CD1c-positive myeloid dendritic cell (primary cell): ENCODE results near the gene KIRREL1.

Experiments
- DNase-seq: peaks from one replicate; pipeline ENCODE4 v3.0.0-alpha.2; 2016; ENCODE audit errors: extremely low spot score

Gene KIRREL1

DNA sequence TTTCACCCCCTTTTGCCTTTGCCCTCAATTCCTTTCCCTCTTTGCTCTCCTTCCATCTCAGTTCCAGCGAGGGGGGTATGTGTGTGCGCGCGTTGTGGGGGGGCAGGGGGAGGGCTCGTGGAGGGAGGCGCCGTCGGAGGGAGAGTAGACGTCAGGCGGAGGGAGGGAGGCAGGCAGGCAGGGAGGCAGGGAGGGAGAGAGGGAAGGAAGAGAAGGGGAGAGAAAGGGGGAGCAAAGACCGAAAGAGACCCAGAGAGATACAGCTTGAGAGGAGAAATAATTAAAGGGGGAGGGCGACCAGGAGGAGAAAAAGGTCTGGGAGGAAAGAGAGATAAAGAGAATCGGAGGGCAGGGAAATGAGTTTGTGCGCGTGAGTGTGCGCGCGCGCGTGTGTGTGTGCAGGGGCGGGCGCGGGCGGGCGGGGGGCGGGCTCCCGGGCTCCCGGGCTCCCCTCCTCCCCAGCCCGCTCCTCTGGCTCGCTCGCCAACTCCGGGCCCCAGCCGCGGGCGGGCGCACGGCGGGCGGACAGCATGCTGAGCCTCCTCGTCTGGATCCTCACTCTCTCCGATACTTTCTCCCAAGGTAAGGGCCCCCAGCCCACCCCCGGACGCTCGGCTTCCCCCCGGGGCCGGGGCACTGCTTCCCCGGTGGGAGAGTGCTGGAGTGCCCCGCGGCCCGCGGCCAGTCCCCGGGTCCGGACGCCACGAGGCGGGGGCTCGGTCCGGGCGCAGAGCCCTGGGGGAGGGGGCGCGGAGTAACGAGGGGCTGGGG lies at the start of gene KIRREL1:
Gene KIRREL1 (plus strand): TSS at position 499 of the 771 bp plus-strand sequence. CDS start 32 bp downstream, at position 531.
- no peak for DNase-seq

DNA sequence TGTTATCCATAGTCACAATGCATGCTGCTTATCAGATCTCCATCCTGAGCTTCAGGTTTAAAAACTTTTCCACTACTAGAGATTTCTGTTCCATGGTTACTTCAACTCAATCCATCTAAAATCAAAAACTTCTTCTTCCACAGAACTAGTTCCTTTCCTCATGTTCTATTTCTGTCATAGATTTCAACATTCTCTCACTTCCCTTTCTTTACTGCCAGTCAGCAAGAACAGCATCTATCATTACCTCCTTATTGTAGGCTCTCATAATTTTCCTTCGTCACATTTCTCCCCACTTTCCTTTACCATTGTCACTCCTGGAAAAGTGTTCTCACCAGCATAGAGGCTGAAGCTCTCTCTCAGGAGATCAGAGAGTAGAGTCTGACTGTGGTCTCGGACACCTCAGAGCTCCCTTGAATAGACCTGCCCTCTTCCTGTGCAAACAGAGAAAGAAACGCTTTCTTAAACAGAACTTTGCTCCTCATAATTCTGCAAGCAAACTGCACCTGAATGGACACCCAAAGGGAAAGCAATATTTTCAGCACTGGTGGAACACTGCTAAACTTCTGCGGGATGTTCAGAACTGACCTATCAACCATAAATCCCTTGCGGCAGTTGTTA lies 48.7 kb upstream of the KIRREL1 start:
- DNase-seq: peak; percentile 80

DNA sequence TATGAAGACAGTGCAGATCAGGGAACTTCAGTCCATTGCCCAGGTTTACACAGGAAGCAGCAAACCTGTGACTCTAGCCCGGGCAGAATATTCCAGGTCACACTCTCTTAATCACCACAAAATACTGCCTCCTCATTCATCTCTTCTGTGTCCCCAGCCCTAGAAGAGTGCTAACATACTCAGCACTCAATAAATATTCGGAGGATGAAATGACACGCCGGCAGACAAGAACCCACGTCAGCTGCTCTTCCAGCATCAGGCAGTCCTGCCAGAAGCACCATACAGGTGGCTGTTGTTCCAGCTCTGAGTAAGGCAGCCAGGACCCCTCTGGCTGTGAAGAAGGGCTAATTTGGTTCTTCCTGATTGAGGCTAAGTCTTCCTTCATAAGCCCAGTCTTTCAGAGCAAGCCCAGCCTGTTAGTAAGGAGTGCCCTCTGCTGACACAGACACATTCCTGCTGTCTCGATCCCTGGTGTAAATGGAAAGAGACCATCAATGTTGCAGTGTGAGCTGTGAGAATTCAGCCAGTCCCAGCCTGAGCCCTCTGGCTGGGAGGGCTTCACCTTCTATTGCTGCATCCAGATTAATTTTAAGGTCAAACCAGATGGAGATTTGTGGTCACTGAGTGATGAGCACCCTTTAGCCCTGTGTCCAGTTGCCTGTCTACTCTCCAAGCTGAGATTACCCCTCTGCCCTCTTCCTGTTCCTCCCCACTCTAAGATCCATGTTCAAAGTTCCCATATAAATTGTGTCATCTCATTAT lies 45.0 kb upstream of the KIRREL1 start:
- DNase-seq: peak; percentile 69

DNA sequence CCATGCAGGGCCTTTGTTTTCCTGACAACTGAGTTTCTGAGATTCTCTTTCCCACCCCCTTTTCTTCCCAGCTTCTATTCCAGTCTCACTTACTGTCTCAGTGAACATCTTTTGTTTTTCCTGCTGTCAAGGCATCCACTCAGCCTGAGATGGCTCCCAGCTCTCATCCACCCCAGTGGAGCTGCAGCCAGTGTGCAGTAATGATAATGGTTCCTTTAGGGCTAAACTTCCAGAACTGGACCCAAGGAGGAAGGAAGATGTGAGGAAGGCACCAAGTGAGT lies 44.4 kb upstream of the KIRREL1 start:
- DNase-seq: no peak

DNA sequence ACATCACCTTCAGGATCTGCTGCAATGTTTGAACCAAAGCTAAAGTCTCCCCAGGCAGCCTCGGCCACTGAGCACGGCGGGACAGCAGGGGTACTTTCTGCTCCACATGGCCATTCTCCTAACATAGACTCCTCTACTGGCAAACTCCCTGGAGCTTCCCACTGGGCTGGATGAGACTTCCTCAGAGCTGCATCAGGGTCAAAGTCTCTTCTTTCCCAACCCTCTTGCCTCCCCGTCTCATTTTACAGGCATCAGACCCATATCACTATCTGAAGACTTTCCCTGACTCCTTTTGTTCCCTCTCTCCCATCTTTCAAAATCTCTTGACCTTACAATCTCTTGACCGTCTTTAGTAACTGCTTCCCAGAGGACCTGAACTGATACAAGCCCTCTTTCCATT lies 42.2 kb upstream of the KIRREL1 start:
- DNase-seq: no peak

DNA sequence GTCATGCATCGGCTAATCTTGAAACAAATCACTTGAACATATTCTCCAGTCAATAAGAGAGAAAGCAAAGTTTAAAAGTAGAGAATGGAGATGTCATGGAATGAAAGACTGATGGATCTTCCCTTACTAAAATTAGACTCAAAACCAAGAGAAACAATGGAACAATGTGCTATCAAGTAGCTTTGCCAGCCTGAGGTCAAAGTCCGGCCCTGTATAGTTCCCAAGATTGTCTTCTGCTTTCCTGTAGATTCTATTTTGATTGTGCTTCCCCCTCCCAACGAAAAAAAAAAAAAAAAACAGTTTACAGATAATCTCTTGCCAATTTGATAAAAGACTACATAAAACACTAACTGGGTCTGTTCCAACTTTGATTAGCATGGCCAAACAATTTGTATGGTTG lies 40.8 kb upstream of the KIRREL1 start:
- DNase-seq: no peak

GRCh38 chr1:157955221-157955620 lies 38.2 kb upstream of the KIRREL1 start:
- DNase-seq: no peak

DNA sequence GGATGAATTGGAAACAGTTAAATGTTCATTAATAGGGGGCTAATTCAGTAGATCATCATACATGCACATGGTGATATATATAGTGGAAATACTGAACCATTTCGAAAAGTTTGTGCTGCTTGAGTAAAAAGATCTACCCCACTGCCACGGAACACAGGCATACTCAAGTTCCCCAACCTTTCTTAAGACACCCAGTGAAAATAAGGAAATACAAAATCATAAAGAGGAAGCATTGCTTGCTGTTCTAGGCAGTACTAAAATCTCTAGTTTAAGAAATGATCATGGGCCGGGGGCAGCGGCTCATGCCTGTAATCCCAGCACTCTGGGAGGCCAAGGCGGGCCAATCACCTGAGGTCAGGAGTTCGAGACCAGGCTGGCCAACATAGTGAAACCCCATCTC lies 37.6 kb upstream of the KIRREL1 start:
- peak; percentile 74 for DNase-seq

DNA sequence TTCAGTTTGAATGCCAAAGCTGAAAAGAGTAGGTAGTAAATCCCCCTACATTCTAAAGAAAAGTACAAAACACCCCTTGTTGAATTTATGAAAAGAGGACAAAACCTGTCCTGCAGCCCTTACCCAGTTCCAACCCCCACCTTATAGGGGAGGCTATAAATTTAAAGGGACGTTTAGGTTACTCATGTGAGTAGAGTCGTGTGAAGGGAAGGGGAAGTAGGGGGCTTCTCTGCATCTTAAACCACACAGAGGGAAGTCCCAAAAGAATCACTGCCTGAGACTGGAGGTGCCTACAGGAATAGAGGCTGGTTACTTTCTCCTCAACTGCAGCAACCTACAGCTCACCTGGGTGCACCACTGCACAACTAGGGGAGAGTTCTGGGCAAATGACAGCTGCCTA lies 36.7 kb upstream of the KIRREL1 start:
- peak; percentile 74 for DNase-seq

DNA sequence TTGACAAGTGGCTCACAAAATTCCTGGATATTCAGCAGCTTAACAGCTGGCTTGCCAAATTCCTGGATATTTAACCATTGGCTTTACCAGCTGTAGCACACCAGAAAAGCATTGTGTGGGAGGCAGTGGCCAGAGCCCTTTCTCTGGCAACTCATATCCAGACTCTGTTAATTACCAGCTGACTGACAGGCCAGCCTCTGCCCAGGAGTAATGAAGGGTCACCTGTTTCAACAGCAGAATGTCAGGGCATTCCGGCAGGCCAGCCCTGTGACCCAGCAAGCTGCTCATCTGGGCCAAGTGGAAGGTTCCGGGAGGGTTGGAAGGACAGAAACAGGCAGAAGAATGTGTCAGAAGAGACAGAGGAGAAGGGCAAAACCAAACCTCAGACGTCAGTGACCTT lies 35.2 kb upstream of the KIRREL1 start:
- no peak for DNase-seq

DNA sequence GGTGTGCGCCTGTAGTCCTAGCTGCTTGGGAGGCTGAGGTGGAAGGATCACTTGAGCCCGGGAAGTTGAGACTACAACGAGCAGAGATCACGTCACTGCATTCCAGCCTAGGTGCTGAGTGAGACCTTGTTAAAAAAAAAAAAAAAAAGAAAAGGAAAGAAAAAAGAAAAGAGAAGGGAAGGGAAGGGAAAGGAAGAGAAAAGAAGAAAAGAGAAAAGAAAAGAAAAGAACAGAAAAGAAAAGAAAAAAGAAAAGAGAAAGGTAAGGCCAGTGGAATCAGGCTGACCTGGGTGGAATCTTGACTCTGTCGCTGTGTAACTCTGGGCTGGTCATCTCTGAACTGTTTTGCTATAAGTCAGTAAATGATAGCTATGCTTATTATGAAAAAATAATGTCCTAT lies 33.7 kb upstream of the KIRREL1 start:
- no peak for DNase-seq

- no peak for DNase-seq
These were observed 32.7 kb upstream of the KIRREL1 start for GRCh38 chr1:157960773-157961172.

DNA sequence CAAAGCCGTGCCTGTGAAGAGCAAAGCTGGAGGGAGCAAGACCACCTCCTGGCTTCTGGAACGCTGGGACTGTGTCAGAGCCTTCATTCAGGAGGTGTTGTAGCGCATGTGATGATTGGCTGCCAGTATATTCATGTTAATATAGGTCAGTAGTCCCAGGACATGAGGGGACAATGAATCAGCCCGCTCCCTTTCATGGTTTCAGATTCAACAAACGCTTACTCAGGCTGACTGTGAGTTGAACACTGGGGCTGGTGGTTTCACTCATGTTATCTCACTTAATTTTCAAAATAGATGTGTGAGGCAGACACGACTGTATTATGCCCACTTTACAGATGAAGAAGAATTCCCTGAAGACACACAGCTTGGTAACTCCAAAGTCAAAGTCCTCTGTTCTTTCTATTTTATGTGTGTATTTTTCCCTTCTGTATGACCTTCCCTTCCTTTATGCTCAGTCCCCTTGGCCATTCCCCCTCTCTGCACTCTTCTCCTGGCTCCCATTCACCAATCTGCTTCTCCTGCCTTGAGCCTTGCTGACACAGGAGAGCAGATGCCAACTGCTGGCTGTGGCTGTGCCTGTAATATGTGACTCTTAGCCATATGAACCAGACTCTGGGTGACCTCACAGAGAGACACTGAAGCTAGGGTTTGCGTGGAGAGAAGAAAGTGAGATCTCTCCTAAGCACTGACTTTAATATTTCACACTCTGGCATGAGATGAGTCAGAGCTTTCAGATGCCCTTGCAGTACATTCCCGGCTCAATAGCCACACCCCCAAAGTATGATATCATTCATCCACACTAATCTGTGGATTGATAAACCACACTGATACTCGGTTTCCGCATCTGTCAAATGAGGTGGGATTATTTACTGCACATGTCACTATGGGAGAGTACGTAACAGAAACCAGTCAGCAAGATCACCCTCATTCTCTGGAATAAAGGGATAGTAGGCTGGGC lies 31.4 kb upstream of the KIRREL1 start:
- DNase-seq: peak; percentile 62

DNA sequence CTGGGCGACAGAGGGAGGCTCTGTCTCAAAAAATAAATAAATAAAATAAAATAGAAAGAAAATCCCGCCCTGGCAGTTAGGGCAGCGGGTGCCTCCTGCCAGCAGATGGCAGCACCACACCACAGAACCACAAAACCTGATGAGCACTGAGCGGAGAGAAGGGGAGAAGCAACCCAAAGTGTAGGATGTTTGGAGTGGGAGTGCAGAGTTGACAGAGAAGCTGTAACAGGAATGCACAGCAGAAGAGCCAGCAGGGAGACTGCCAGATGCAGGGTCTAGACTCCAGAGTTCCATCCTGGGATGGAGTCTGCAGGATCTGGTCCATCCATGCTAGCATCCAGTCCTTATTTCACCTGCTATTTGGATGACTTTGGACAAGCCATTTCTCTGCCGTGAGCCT lies 29.7 kb upstream of the KIRREL1 start:
- peak; percentile 84 for DNase-seq

- DNase-seq: no peak
These were observed 27.9 kb upstream of the KIRREL1 start for GRCh38 chr1:157965584-157965983.

- DNase-seq: no peak
These were observed 27.4 kb upstream of the KIRREL1 start for GRCh38 chr1:157966031-157966537.

DNA sequence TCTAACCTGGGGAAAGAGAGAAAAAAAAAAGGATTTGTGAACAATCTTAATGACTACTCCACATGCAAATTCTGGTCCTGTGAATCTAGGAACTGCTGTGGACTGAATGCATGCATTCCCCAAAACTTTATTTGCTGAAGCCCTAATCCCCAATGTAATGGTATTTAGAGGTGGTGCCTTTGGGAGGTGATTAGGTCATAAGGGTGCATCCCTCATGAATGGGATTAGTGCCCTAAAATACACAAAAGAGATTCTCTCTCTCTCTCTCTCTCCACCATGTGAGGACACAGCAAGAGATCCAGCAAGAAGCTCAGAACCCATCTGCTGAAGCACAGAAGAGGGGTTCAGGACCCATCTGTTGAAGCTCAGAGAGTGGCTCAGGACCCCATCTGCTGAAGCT lies 26.2 kb upstream of the KIRREL1 start:
- no peak for DNase-seq

DNA sequence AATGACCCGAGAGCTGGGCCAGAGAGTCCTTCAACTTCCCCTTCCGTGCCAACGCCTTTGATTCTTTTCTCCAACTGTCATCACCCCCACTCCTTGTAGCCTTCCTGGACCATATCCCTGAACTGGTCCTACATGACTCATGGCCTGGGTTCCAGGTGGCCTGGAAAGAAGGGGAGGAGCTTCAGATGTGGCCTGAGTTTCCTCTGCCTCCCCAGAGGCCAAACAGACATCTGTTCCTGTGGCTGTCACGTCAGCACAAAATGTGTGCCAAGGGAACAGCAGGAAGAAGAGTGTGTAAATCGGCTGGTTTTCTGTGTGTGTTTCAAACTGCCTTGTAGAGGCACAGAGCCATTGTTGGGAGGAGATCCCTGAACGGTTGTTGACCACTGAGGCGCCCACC lies 24.9 kb upstream of the KIRREL1 start:
- no peak for DNase-seq

GRCh38 chr1:157968946-157969345 lies 24.5 kb upstream of the KIRREL1 start:
- DNase-seq: no peak

DNA sequence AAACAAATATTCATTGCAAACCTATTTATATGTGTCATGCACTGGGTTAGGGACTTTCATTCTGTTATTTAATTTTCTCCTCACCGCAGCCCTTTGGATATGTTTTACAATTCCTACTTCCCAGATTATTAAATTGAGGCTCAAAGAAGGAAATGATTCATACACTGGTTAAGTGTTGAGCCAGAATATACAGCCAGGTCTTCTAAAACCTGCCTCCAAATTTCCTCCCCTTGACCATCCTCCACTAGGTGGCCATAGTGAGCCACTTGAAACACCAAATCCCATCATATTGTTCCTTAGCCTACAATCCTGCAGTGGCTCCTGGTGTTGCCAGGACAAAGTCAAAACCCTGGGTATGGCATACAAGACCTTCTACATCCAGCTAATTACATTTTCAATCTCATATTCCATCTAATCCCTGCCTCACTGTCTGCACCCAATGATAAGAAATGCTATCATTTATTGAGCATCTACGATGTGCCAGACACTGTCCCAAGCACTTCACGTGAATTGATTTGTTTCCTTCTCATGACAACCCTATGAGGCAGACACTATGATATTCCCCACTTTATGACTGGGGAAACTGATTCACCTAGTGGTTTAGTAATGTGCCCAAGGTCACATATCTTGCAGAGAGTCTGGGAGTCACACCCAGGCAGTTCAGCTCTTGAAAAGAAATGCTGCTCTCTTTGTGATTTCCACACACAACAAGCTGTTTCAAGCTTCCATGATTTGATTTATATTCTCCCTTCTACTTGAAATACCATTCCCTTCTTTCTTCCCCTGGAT lies 23.6 kb upstream of the KIRREL1 start:
- DNase-seq: peak; percentile 51

DNA sequence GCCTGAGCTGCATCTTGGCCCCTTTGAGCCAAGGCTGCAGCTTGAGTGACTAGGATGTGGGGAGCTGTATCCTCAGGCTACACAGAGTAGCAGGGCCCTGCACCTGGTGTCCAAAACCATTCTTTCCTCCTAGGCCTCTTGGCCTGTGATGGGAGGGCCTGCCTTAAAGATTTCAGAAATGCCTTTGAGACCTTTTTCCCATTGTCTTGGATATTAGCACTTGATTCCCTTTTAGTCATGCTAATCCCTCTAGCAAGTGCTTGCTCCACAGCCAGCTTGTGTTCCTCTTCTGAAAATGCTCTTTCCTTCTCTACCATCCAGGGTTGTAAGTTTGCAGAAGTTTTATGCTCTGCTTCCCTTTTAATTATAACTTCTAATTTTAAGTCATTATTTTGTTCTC lies 21.7 kb upstream of the KIRREL1 start:
- DNase-seq: peak; percentile 34
